HS-5 (cell line): Measurements from ENCODE around the gene NDC1.

Experiments
- DNase-seq: peaks from one replicate; pipeline ENCODE4 v3.0.0-alpha.2; 2012; ENCODE audit warnings: low read depth

NDC1 gene

GRCh38 chr1:53731043-53731600 lies 107.0 kb downstream of the NDC1 start:
- no peak for DNase-seq

- DNase-seq, result no peak
Observed at GRCh38 chr1:53730224-53730865, 107.8 kb downstream of the NDC1 start.

GRCh38 chr1:53729456-53730223 lies 108.5 kb downstream of the NDC1 start:
- DNase-seq, result no peak

GRCh38 chr1:53728702-53729455 lies 109.2 kb downstream of the NDC1 start:
- DNase-seq, result no peak

GRCh38 chr1:53728196-53728595 lies 109.9 kb downstream of the NDC1 start:
- no peak for DNase-seq

DNA sequence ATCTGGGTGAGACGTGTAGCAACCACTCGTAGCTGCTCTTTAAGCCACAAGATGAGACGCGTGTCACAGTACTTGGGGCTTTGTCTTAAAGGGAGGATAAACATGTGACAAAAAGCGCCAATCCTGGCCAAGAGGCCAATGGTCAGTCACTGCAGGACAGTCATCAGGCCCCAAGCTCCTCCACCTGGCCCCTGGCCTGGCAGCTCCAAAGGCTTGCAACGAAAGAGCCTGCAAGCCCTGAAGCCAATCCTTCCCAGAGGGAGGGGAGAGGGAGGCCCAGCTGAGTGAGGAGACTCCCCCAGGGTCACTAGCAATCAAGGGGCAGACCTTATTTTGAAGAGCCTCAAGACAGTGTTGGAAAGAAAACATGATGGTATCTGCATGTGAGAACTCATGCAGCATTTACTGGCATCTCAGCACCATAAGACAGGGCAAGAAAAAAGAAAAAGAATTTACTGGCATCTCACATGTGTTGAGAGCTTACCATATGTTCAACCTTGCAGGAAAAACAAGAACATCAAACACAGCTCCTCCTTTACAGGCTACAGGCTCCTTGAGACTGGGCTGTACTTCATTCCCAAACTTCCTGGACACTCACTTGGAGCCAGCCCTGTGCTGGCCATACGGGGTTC lies 110.5 kb downstream of the NDC1 start:
- no peak for DNase-seq

GRCh38 chr1:53726009-53726600 lies 112.0 kb downstream of the NDC1 start:
- no peak for DNase-seq

DNA sequence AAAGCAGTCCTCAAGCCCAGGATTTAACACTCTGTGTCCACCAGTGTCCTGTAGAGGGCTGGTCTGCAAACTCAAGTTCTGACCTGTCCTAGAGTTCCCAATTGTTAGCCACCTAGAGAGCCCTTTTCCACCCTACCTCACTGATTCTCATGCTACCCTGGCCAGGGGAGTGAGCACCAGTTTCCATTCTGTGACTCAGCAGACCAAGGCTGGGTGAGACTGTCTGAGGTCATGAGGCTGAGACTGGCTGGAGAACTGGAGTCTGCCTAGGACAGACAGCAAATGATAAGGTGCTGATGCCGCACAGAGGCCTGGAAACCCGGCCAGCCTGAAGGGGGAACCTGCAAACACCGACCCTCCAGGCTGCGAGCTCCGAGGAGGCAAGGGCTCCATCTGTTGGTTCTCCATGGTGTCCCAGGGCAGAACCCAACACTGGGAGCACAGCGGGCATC lies 112.8 kb downstream of the NDC1 start:
- DNase-seq, result no peak

DNA sequence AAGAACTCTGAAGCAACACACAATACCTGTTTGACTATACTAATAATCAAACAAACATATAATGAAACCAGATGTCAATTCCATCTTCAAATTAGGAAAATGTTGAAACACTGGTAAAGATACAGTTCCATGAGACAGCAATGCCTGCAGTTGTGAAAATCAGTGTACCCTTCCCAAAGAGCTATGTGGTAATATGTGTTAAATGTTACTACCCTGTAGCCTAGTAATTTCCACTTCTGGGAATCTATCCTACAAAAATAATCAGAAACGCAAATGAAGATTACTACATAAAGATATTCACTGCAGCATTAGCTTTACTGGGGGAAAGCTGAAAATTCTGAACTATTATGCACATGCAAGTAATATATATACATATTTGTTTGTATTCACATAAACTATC lies 116.1 kb downstream of the NDC1 start:
- no peak for DNase-seq

DNA sequence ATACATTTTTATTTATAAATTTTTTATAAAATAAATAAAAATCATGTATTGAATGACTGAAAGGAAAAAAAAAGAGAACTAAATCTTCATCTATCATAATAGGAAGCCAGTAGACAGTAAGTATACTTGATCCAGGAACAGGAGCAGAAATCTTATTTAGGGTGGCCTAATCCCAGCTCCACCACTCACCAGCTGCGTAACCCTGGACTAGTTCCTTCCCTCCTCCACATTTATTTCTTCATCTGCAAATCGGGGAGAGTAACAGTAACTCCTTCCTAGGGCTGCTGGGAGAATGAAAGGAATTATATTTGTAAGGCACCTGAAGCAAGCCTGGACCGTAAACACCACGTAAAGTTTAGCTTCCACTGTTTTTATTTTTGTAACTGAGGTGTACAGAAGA lies 117.0 kb downstream of the NDC1 start:
- DNase-seq, result no peak

GRCh38 chr1:53719469-53719868 lies 118.6 kb downstream of the NDC1 start:
- no peak for DNase-seq

GRCh38 chr1:53718443-53718842 lies 119.7 kb downstream of the NDC1 start:
- no peak for DNase-seq

DNA sequence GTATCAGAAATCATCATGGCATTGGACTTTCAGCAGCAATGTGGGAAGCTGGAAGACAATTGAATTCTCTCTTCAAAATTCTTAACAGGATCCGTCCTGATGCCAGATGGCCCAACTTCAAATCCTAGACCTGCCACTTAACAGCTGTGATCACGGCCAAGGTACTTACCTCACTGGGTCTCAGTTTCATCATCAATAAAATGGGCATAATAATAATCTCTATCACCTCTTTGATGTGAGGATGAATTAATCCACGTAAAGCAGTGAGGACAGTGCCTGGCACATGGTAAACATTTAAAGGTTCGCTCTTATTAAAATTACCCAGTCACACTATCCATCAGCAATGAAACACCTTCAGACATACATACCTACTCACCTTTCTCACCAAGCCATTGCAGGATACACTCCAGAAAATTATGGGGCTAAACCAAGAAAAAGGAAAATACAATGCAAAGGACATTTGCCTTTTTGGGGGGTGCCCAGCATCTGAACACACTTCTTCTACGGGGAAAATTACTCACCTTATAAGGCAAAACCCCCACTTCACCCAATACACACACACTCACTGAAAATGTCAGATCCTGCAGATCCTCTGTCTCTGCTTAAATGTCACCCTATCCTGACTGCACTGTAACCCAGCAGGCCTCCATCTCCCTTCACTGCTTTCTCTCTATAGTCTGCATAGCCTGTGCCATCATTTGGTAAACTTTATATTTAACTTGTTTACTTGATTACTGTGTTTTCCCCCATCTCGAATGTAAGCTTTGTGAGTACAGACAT lies 120.9 kb downstream of the NDC1 start:
- DNase-seq, result no peak

GRCh38 chr1:53716150-53716549 lies 121.9 kb downstream of the NDC1 start:
- DNase-seq, result no peak

- DNase-seq, result no peak
Observed at GRCh38 chr1:53715478-53715877, 122.6 kb downstream of the NDC1 start.
